Right lobe of liver (tissue), 6 donors: ENCODE measurements around the gene OCEL1. TPM values are rescaled to one million over a fixed set of nuclear protein-coding genes. Genes with fewer than 3 reads are reported as not detected.
A peak's percentile ranks its signal among the peaks of the same experiment; 100 is the strongest.
"Not testable (repeated sequence)": the region's sequence is repeated elsewhere in the genome, so short reads cannot be mapped to it uniquely, and the experiment has no call there.

Experiments
- ATAC-seq, 4 donors: fragments of 200-7000 bp; cut with Tn5 transposase; one replicate each; pipeline ENCODE4 v1.9.1; 2020; ENCODE audit warnings: mild to moderate bottlenecking in 4 of 4, moderate library complexity in 4 of 4
- DNase-seq, 3 donors: peaks; one replicate each; pipeline ENCODE4 v3.0.0-alpha.2; 2020
- H3K27ac ChIP-seq, 3 donors: fragments of 200-600 bp; one replicate each; pipeline ENCODE4 v1.8.0; 2022
- H3K27me3 ChIP-seq, 2 donors: fragments of 200-600 bp; one replicate each; pipeline ENCODE4 v1.8.0; 2022
- H3K36me3 ChIP-seq, 4 donors: fragments of 200-600 bp; sonication (generic) in 1 of 4; one replicate each; pipeline versions ENCODE4 v1.5.1 to v1.8.0; 2017 to 2022; ENCODE audit warnings: control low read depth in 1 of 4
- H3K4me1 ChIP-seq, 4 donors: fragments of 200-600 bp; sonication (generic) in 1 of 4; one replicate each; pipeline versions ENCODE4 v1.5.1 to v1.8.0; 2017 to 2022; ENCODE audit warnings: control low read depth in 1 of 4
- H3K4me3 ChIP-seq, 3 donors: fragments of 200-600 bp; one replicate each; pipeline ENCODE4 v1.8.0; 2022
- H3K9me3 ChIP-seq, 4 donors: fragments of 200-600 bp; sonication (generic) in 1 of 4; one replicate each; pipeline versions ENCODE4 v1.5.1 to v1.8.0; 2017 to 2022; ENCODE audit warnings: control low read depth in 1 of 4
- POLR2A ChIP-seq: fragments of 450-650 bp; IDR thresholded peaks from one replicate; pipeline ENCODE4 v1.6.1; 2017; ENCODE audit warnings: antibody characterized with exemption, mild to moderate bottlenecking
- WGBS: methylation state at CpG from one replicate; pipeline ENCODE4 v1.1.6; 2018; ENCODE audit warnings: low coverage, low lambda C conversion rate; ENCODE audit not compliant: insufficient coverage; ENCODE audit errors: missing lambda C conversion rate; 5-methylcytosine and 5-hydroxymethylcytosine counted together
- intact Hi-C, 2 donors: fragments of 100-400 bp; cut with DNase I; formaldehyde crosslinking; loops; one replicate each; pipeline versions ENCODE4 v1.11.2 to v1.14.1; 2022
- total RNA-seq, 6 experiments: library from RNA; depleted of rRNA in 2 of 6; stranded (reverse); fragments of >200 nt in 2 of 6; fragmentation: NEBNext Ultra II Directional in 3 of 6; extraction: Animal tissue kit (Norgen Biotek cat#: 25700) in 3 of 6; gene quantifications; one replicate each; pipeline versions ENCODE4 v1.1.0 to v1.2.4, GENCODE V29; 2016 to 2023
- TF ChIP-seq, protein P1 (sequence below), 4 donors: fragments of 200-600 bp in 3 of 4; fragments of 450-650 bp in 1 of 4; IDR thresholded peaks; one replicate each; pipeline versions ENCODE4 v1.5.1 to v1.8.0; 2016 to 2022; ENCODE audit warnings: antibody characterized with exemption in 4 of 4, mild to moderate bottlenecking in 2 of 4
- donor health status: DM: no; HTN: yes; CAD: no.
- donor health status: DM: no; HTN: no; CAD: no.
- donor health status: DM: no; HTN: no; CAD: no.
- donor health status: DM: no; HTN: yes; CAD: no.
- donor health status: DM: no; HTN: yes; CAD: no.

OCEL1 gene
- total RNA-seq, 6 experiments from 2014 or later, result 17.8 to 64.2 (median 31.2) TPM

GRCh38 chr19:17266589-17266974 is 40.6 kb downstream of the OCEL1 start:
- no peak overlapping the region for H3K27ac ChIP-seq
- ATAC-seq, result no peak
- H3K4me3 ChIP-seq, result no peak overlapping the region
- intact Hi-C loops, result no loop called here
- H3K9me3 ChIP-seq, result no peaks in the 10 kb centered on the region
- H3K27me3 ChIP-seq, result no peaks in the 10 kb centered on the region
- WGBS, result 65% methylated on average over 12 of the region's 12 CpGs
- DNase-seq, result no peak
- H3K4me1 ChIP-seq, result peaks cover 0 to 6% (median 3%) of the 10 kb centered on the region in 4 donors
- TF ChIP-seq POLR2A, result no peak
- TF ChIP-seq, protein P1, sequence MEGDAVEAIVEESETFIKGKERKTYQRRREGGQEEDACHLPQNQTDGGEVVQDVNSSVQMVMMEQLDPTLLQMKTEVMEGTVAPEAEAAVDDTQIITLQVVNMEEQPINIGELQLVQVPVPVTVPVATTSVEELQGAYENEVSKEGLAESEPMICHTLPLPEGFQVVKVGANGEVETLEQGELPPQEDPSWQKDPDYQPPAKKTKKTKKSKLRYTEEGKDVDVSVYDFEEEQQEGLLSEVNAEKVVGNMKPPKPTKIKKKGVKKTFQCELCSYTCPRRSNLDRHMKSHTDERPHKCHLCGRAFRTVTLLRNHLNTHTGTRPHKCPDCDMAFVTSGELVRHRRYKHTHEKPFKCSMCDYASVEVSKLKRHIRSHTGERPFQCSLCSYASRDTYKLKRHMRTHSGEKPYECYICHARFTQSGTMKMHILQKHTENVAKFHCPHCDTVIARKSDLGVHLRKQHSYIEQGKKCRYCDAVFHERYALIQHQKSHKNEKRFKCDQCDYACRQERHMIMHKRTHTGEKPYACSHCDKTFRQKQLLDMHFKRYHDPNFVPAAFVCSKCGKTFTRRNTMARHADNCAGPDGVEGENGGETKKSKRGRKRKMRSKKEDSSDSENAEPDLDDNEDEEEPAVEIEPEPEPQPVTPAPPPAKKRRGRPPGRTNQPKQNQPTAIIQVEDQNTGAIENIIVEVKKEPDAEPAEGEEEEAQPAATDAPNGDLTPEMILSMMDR (IDR thresholded peaks at IDR 0.05), result no peak
- peaks cover 0 to 6% (median 1%) of the 10 kb centered on the region in 4 donors for H3K36me3 ChIP-seq

GRCh38 chr19:17266975-17267788 is 41.2 kb downstream of the OCEL1 start, which contains the start of gene BABAM1:
TSS of gene BABAM1 (plus strand) at chr19:17267443. CDS start at chr19:17268807, 1,364 bp downstream.
- peaks cover 0 to 6% (median 3%) of the 10 kb centered on the region in 4 donors for H3K4me1 ChIP-seq
- WGBS, result under 1% methylated on average over 27 of the region's 27 CpGs
- peaks cover 0 to 11% (median 2%) of the 10 kb centered on the region in 4 donors for H3K36me3 ChIP-seq
- H3K27me3 ChIP-seq, result no peaks in the 10 kb centered on the region
- H3K9me3 ChIP-seq, result no peaks in the 10 kb centered on the region
- ATAC-seq (peak; percentile 95 to 97 (median 96)), DNase-seq (peak; percentile 92 to 97 (median 94))
- TF ChIP-seq, protein P1 (IDR thresholded peaks at IDR 0.05), result no peak
- peak; percentile 43 for TF ChIP-seq POLR2A
- intact Hi-C loops, result no loop called here
- H3K27ac ChIP-seq, result peak within 1 kb of the TSS in 2 of 3 donors; percentile 45 to 65
- peak within 1 kb of the TSS; percentile 80 to 89 (median 87) for H3K4me3 ChIP-seq

DNA sequence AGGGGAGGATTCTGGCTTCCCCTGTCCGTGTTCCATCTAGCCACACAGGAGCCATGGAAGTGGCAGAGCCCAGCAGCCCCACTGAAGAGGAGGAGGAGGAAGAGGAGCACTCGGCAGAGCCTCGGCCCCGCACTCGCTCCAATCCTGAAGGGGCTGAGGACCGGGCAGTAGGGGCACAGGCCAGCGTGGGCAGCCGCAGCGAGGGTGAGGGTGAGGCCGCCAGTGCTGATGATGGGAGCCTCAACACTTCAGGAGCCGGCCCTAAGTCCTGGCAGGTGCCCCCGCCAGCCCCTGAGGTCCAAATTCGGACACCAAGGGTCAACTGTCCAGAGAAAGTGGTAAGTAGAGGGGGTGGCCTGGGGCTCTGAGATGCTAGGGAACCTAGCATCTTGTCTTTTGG is 42.7 kb downstream of the OCEL1 start:
- peaks cover 0 to 6% (median 3%) of the 10 kb centered on the region in 4 donors for H3K4me1 ChIP-seq
- DNase-seq (no peak), ATAC-seq (no peak)
- no peak for TF ChIP-seq POLR2A
- TF ChIP-seq, protein P1 (IDR thresholded peaks at IDR 0.05), result no peak
- H3K27ac ChIP-seq, result no peak overlapping the region
- H3K9me3 ChIP-seq, result no peaks in the 10 kb centered on the region
- intact Hi-C loops, result no loop called here
- H3K36me3 ChIP-seq, result peaks cover 0 to 11% (median 2%) of the 10 kb centered on the region in 4 donors
- H3K27me3 ChIP-seq, result no peaks in the 10 kb centered on the region
- 88% methylated on average over 6 of the region's 13 CpGs for WGBS
- no peak overlapping the region for H3K4me3 ChIP-seq

GRCh38 chr19:17274892-17275291 is 48.9 kb downstream of the OCEL1 start:
- intact Hi-C loops, result not testable (repeated sequence)

More at GRCh38 chr19:17274892-17275291, 48.9 kb downstream of the OCEL1 start:
- not testable (repeated sequence) for DNase-seq, H3K27ac ChIP-seq, H3K4me1 ChIP-seq, H3K4me3 ChIP-seq, ATAC-seq, H3K27me3 ChIP-seq, H3K9me3 ChIP-seq
- WGBS, result 93% methylated on average over 2 of the region's 3 CpGs
- H3K36me3 ChIP-seq, result peaks cover 0 to 33% (median 4%) of the 10 kb centered on the region in 4 donors
